ENCODE results near the gene PFDN2.

- TF ChIP-seq EZH2 (IDR thresholded peaks at IDR 0.05; ENCODE audit: low read depth, low read length, severe bottlenecking) (no peak), POLR2A (IDR thresholded peaks at IDR 0.05; ENCODE audit: control extremely low read depth in 1 of 2, low read depth in 2 of 2, low read length in 2 of 2) (no peak), CBX5 (IDR thresholded peaks at IDR 0.05; ENCODE audit: low read depth, low read length) (no peak), BCL11A (IDR thresholded peaks at IDR 0.05; ENCODE audit: low read depth in 2 of 2, low read length in 2 of 2) (no peak), CTCF (IDR thresholded peaks at IDR 0.05; ENCODE audit: control extremely low read depth in 1 of 3, insufficient read depth in 1 of 3, low read depth in 1 of 3, low read length in 3 of 3) (no peak), ZNF274 (IDR thresholded peaks at IDR 0.05; ENCODE audit: borderline replicate concordance, extremely low read depth, low read length) (no peak), RAD21 (IDR thresholded peaks at IDR 0.05 in 1 of 2, conservative IDR thresholded peaks at IDR 0.05 in 1 of 2; ENCODE audit: low read depth in 2 of 2, low read length in 2 of 2) (no peak), JUND (IDR thresholded peaks at IDR 0.05; ENCODE audit: low read length) (no peak), PHF8 (conservative IDR thresholded peaks at IDR 0.05; ENCODE audit: low read depth, low read length) (no peak), SIN3A (conservative IDR thresholded peaks at IDR 0.05 in 1 of 2, IDR thresholded peaks at IDR 0.05 in 1 of 2; ENCODE audit: low read depth in 1 of 2, low read length in 2 of 2) (no peak), GABPA (IDR thresholded peaks at IDR 0.05; ENCODE audit: borderline replicate concordance, insufficient read depth, low read length) (no peak), RFX5 (IDR thresholded peaks at IDR 0.05; ENCODE audit: borderline replicate concordance, low read depth, low read length) (no peak), ATF2 (IDR thresholded peaks at IDR 0.05; ENCODE audit: low read length) (no peak), RNF2 (IDR thresholded peaks at IDR 0.05; ENCODE audit: borderline replicate concordance, low read depth, low read length, missing control alignments, poor library complexity, severe bottlenecking) (no peak)
These were observed 36.3 kb downstream of the PFDN2 start for GRCh38 chr1:161081519-161081918.

All from H1 (cell line).